Uterine smooth muscle cell (primary cell): ENCODE results near the gene PEAK1. TPM values are rescaled to one million over a fixed set of nuclear protein-coding genes. Genes with fewer than 3 reads are reported as not detected.

Source experiments
- total RNA-seq: library from RNA; depleted of rRNA; stranded (reverse); fragments of >200 nt; gene quantifications from 2 replicates; pipeline ENCODE4 v1.2.3, GENCODE V29; 2014

Gene PEAK1
- total RNA-seq, result 48.6 and 62.5 TPM in 2 replicates

GRCh38 chr15:77419836-77420609 is at the start of gene PEAK1:
Gene PEAK1 (minus strand): TSS chr15:77420104. CDS start chr15:77181926, 238,178 bp downstream.

GRCh38 chr15:77420610-77421369 is 886 bp upstream of the PEAK1 start, which contains the start of gene HMG20A:
Gene HMG20A (plus strand): TSS chr15:77420888. CDS start chr15:77458408, 37,520 bp downstream.

GRCh38 chr15:77070495-77071304 is 349.2 kb downstream of the PEAK1 start, which contains the start of gene TSPAN3:
Gene TSPAN3 (minus strand): TSS chr15:77071109. CDS start chr15:77070954, 155 bp downstream.

Other genes starting within 250 kb of the PEAK1 start
- gene HMG20A, start 784 bp upstream of the PEAK1 start, total RNA-seq, result 20.9 and 24.2 TPM in 2 replicates
- gene LINGO1, start 212.8 kb upstream of the PEAK1 start, total RNA-seq, result not detected in 2 replicates